Astrocyte (in vitro differentiated cells and primary cell): ENCODE measurements around the gene CCDC120.

ENCODE experiments used
- EZH2 ChIP-seq: IDR thresholded peaks from 2 replicates; pipeline ENCODE4 v1.6.1; 2012; ENCODE audit warnings: mild to moderate bottlenecking, low read length, inconsistent platforms; ENCODE audit not compliant: insufficient read depth
- TF ChIP-seq, protein P1 (sequence below): IDR thresholded peaks from 2 replicates; pipeline ENCODE4 v1.5.1; 2011; ENCODE audit warnings: low read depth, mild to moderate bottlenecking, inconsistent platforms, low read length, moderate library complexity; ENCODE audit not compliant: insufficient read depth

DNA sequence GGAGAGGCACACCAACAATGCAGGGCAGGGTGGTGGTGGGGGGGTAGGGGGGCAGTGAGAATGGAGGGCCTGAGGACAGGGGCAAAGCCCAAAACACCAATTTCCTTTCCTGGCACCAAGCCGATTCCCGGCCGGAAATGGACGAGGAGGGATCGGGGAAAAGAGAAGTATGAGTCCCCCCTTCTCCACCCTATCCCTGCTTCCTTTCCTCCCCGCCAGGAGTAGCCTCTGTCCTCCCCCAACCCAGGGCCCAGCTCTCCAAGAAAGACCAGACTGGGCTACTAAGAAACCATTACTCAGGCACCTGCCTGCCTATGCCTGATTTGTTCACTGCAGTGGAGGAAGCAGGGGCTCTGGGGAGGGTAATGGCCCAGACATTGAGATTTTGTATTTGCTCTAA lies 402 bp downstream of the CCDC120 start:
- TF ChIP-seq, protein P1, sequence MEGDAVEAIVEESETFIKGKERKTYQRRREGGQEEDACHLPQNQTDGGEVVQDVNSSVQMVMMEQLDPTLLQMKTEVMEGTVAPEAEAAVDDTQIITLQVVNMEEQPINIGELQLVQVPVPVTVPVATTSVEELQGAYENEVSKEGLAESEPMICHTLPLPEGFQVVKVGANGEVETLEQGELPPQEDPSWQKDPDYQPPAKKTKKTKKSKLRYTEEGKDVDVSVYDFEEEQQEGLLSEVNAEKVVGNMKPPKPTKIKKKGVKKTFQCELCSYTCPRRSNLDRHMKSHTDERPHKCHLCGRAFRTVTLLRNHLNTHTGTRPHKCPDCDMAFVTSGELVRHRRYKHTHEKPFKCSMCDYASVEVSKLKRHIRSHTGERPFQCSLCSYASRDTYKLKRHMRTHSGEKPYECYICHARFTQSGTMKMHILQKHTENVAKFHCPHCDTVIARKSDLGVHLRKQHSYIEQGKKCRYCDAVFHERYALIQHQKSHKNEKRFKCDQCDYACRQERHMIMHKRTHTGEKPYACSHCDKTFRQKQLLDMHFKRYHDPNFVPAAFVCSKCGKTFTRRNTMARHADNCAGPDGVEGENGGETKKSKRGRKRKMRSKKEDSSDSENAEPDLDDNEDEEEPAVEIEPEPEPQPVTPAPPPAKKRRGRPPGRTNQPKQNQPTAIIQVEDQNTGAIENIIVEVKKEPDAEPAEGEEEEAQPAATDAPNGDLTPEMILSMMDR, result no peak
- no peak for TF ChIP-seq EZH2
